DND-41 (cell line): ENCODE results near the gene BICC1.

Source experiments
- EZH2 ChIP-seq: IDR thresholded peaks from 3 replicates; pipeline ENCODE4 v1.6.1; 2012; ENCODE audit warnings: borderline replicate concordance, low read depth, mild to moderate bottlenecking, moderate library complexity, low read length, inconsistent platforms; ENCODE audit not compliant: severe bottlenecking
- TF ChIP-seq, protein P1 (sequence below): IDR thresholded peaks from 2 replicates; pipeline ENCODE4 v1.5.1; 2012; ENCODE audit warnings: borderline replicate concordance, low read length, moderate library complexity, mild to moderate bottlenecking; ENCODE audit not compliant: poor library complexity, severe bottlenecking; ENCODE audit errors: extremely low read depth

- TF ChIP-seq, protein P1, sequence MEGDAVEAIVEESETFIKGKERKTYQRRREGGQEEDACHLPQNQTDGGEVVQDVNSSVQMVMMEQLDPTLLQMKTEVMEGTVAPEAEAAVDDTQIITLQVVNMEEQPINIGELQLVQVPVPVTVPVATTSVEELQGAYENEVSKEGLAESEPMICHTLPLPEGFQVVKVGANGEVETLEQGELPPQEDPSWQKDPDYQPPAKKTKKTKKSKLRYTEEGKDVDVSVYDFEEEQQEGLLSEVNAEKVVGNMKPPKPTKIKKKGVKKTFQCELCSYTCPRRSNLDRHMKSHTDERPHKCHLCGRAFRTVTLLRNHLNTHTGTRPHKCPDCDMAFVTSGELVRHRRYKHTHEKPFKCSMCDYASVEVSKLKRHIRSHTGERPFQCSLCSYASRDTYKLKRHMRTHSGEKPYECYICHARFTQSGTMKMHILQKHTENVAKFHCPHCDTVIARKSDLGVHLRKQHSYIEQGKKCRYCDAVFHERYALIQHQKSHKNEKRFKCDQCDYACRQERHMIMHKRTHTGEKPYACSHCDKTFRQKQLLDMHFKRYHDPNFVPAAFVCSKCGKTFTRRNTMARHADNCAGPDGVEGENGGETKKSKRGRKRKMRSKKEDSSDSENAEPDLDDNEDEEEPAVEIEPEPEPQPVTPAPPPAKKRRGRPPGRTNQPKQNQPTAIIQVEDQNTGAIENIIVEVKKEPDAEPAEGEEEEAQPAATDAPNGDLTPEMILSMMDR, result no peak
- TF ChIP-seq EZH2, result no peak
Measured at GRCh38 chr10:58853668-58854067, 341.0 kb downstream of the BICC1 start.
